Esophagus (tissue), 2 donors: ENCODE data around the gene RASAL2. TPM values are rescaled to one million over a fixed set of nuclear protein-coding genes. Genes with fewer than 3 reads are reported as not detected.
A peak's percentile ranks its signal among the peaks of the same experiment; 100 is the strongest.

Experiments used
- H3K27ac ChIP-seq, 2 donors: one replicate each; pipeline ENCODE4 v1.5.1; 2013; ENCODE audit warnings: low read depth in 2 of 2, mild to moderate bottlenecking in 2 of 2, inconsistent platforms in 1 of 2, low read length in 1 of 2, moderate library complexity in 1 of 2
- H3K27me3 ChIP-seq, 2 donors: one replicate each; pipeline ENCODE4 v1.6.1; 2013; ENCODE audit warnings: low read length in 2 of 2, control low read depth in 1 of 2, mild to moderate bottlenecking in 1 of 2; ENCODE audit not compliant: insufficient read depth in 2 of 2, control insufficient read depth in 1 of 2
- H3K36me3 ChIP-seq, 2 donors: one replicate each; pipeline ENCODE4 v1.6.1; 2013; ENCODE audit warnings: low read length in 1 of 2; ENCODE audit not compliant: control insufficient read depth in 2 of 2, insufficient read depth in 2 of 2
- H3K4me1 ChIP-seq, 2 donors: one replicate each; pipeline ENCODE4 v1.6.1; 2013; ENCODE audit warnings: low read length in 1 of 2; ENCODE audit not compliant: control insufficient read depth in 2 of 2, insufficient read depth in 2 of 2
- H3K4me3 ChIP-seq, 2 donors: one replicate each; pipeline ENCODE4 v1.5.1; 2013; ENCODE audit warnings: low read length in 2 of 2, mild to moderate bottlenecking in 2 of 2, low read depth in 1 of 2, moderate library complexity in 1 of 2
- H3K9me3 ChIP-seq, 2 donors: one replicate each; pipeline ENCODE4 v1.6.1; 2013; ENCODE audit warnings: mild to moderate bottlenecking in 2 of 2, low read depth in 1 of 2, low read length in 1 of 2, moderate library complexity in 1 of 2; ENCODE audit not compliant: control insufficient read depth in 2 of 2, insufficient read depth in 1 of 2
- WGBS, 2 donors: extraction: QIAGEN DNeasy Blood & Tissue Kit; methylation state at CpG; one replicate each; pipeline ENCODE4 v1.1.7; 2013; 5-methylcytosine and 5-hydroxymethylcytosine counted together
- polyA plus RNA-seq, 2 donors: library from polyadenylated mRNA; stranded (reverse); fragments of 200-250 nt; gene quantifications; one replicate each; pipeline ENCODE4 v1.2.3, GENCODE V29; 2013
- donor health status: healthy with polysubstance abuse.
- donor health status: Bipolar disorder and iron deficiency.

Gene RASAL2
- polyA plus RNA-seq, 2 donors: 13.3 to 14.3 TPM

DNA sequence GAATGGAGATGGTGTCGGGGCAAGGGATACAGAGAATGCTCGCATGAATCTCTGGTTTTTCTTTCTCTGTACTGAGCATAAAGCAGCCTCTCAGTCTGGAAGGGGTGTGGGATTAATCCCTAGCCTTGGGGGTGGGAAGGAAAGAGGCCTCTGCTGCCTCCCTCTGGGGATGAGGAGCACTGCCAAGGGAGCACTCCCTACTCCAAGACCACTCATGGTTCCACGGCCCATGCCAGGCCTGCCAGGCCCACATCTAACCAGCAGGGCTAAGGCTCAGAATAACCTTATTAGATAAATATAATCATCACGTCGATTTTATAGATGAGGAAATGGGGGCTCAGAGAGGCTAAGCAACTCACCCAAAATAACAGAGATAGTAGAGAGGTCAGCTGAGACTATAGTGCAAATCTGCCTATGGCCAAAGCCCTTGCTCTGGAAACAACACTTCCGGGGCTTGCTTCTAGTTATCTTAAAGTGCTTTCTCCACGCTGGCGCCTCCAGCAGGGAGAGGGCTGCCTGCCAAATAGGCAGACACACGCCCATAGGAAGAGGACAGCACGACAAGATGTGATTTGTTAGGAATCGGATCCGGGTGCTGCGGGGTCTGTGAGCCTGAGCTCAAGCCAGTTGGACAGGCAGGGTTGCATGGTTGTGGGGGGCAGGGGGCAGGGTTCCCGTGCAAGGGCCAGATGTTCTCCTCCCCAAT is 419.5 kb downstream of the RASAL2 start:
- 41 to 45% methylated on average over 14 of the region's 14 CpGs for WGBS, 2 donors
- Histone ChIP-seq H3K9me3 (no peaks in the 10 kb centered on the region), H3K4me3 (no peak overlapping the region), H3K27ac (no peak overlapping the region), H3K27me3 (no peaks in the 10 kb centered on the region), H3K36me3 (no peaks in the 10 kb centered on the region), H3K4me1 (peaks cover 0 to 3% of the 10 kb centered on the region in 2 donors)

DNA sequence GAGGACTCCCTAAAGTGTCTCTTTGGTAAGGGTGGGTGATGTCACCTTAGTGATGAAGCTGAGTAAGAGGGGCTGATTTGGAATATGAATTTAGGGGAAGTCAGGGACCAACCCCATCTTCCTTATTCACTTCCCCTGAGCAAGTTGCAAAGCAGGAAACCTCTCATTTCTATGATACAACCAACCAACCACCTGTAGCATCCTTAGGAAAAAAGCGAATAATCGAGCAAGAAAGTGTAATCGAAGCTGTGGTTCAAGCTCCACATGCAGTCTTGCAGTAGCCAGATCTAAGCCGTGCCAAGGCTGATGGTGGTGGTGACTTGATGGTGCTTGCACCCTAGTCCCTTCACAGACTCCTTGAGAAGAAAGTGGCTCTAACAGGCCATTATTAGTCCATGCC is 422.2 kb downstream of the RASAL2 start:
- H3K4me1 ChIP-seq: peaks cover 2 to 3% of the 10 kb centered on the region in 2 donors
- no peak overlapping the region for H3K4me3 ChIP-seq
- no peaks in the 10 kb centered on the region for H3K9me3 ChIP-seq
- 95 to 99% methylated on average over 4 of the region's 4 CpGs for WGBS, 2 donors
- H3K36me3 ChIP-seq: no peaks in the 10 kb centered on the region
- no peak overlapping the region for H3K27ac ChIP-seq
- H3K27me3 ChIP-seq: no peaks in the 10 kb centered on the region

DNA sequence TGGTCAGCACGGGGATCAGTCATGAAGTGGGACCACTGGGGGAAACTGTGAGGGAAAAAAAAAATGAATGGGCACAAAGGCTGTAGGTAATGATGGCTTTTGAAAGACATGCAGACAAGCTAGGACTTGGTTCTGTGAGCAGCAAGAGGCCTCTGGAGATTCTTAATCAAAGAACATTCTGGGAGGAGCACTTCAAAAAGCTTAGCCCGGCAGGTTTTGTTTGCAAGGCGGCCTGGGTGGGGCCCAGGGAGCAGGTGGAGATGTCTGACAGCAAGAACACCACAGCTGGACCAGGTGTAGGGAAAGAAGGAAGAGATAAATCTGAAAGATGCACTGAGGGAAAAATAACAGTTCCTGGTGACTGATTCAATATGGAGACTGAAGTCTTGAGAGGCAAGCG is 425.0 kb downstream of the RASAL2 start:
- Histone ChIP-seq H3K27ac (peak overlapping the region in 1 of 2 donors; percentile 59), H3K36me3 (no peaks in the 10 kb centered on the region), H3K4me1 (peaks cover 0 to 2% of the 10 kb centered on the region in 2 donors), H3K4me3 (no peak overlapping the region), H3K27me3 (no peaks in the 10 kb centered on the region), H3K9me3 (no peaks in the 10 kb centered on the region)
- WGBS, 2 donors: 46 to 53% methylated on average over 4 of the region's 4 CpGs

DNA sequence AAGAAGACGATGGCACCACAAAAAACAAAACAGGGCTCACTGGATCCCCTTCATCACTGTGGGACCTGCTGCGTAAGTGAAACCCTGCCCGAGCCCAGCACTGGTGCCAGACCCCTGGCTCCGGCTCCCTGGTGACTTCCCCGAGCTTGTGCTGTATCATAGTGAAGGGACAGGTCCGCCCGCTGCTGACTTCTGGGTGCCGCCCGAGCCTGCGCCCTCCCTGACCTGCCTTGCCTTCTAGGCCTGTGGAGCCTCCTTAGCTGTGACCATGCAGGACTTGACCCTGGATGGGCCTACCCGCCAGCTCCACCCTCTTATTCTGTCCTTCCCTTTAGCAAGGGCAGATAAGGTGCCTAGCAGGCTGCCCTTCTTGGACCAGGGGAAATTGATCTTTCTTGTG is 426.9 kb downstream of the RASAL2 start:
- H3K27ac ChIP-seq: no peak overlapping the region
- H3K36me3 ChIP-seq: no peaks in the 10 kb centered on the region
- no peaks in the 10 kb centered on the region for H3K9me3 ChIP-seq
- no peak overlapping the region for H3K4me3 ChIP-seq
- H3K4me1 ChIP-seq: peaks cover 0 to 2% of the 10 kb centered on the region in 2 donors
- no peaks in the 10 kb centered on the region for H3K27me3 ChIP-seq
- WGBS, 2 donors: 94 to 97% methylated on average over 11 of the region's 11 CpGs

DNA sequence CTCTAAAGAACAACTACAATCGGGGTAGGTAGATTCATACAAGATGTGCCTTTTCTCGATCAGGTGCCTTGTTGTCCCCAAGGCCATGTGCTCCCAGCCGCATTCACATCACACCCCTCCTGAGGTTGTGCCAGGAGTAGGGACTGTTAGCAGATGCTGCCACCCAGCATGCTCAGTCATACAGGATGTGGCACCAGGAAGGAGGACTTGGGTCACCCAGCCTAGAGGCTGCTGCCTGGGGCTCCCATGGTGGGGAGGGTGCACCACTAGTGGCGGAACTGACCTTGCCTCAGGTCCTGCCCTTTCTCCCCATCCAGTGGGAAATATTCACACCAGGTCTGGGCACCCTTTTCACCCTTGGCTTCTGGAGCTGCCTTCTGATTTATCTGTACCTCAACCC is 427.3 kb downstream of the RASAL2 start:
- Histone ChIP-seq H3K9me3 (no peaks in the 10 kb centered on the region), H3K4me3 (no peak overlapping the region), H3K36me3 (no peaks in the 10 kb centered on the region), H3K4me1 (peaks cover 0 to 2% of the 10 kb centered on the region in 2 donors), H3K27me3 (no peaks in the 10 kb centered on the region), H3K27ac (no peak overlapping the region)
- 92 to 96% methylated on average over 4 of the region's 4 CpGs for WGBS, 2 donors

DNA sequence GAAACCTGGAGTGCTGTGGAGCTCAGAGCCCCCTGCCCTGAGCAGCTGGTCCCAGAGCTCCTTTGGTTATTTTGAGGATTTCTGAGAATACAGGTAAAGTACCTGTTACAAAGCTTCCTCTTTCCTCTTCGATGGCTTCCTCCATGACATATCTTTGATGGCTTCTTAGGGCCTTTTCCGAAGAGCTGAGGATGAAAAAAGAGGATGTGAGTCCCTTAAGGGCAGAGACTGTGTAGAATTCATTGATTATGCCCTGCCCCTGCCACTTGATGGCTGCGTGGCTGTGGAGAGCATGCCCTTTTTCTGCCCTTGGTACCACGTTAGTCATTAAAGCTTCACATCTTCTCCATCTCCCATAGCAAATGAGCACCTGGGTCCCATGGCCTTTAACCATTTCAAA is 433.2 kb downstream of the RASAL2 start:
- Histone ChIP-seq H3K36me3 (no peaks in the 10 kb centered on the region), H3K27ac (no peak overlapping the region), H3K4me1 (peaks cover 3 to 5% of the 10 kb centered on the region in 2 donors), H3K9me3 (no peaks in the 10 kb centered on the region), H3K27me3 (no peaks in the 10 kb centered on the region), H3K4me3 (no peak overlapping the region)
- WGBS, 2 donors: 87 to 92% methylated on average over 4 of the region's 4 CpGs

DNA sequence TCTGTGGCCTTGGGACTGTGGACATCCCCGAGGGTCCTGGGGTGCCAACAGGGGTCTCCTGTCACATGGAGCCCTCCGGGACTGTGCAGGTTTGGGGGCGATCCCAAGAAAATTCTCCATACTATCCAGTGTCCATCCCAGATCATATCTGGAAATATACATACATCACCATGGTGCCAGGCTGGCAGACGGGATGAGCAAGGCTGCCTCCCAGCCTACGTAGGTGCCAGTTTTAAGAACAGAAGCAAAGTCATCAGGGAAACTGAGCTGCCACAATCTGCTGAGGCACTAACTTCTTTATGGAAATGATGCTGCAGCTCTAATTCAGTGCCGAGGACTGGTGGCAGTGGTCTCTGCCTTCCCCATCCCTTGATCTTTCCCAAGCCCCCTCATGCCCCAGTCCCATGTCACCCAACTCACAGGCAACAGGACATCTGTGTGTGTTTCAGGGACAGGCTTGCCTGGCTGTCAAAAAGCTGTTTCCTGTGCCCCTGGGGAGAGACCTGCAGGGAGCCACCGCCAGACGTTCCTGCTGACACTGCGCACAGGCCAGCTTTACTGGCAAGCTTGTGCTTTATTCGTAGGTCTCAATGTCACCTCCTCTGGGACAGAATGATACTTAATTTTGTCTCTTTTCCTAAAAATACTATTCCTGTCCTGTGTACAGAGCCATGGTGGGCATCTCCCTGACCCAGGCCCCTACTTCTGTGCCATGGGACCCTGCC is 434.5 kb downstream of the RASAL2 start:
- H3K36me3 ChIP-seq: no peaks in the 10 kb centered on the region
- no peaks in the 10 kb centered on the region for H3K27me3 ChIP-seq
- H3K4me1 ChIP-seq: peaks cover 3 to 5% of the 10 kb centered on the region in 2 donors
- H3K27ac ChIP-seq: no peak overlapping the region
- H3K4me3 ChIP-seq: no peak overlapping the region
- WGBS, 2 donors: 87% methylated on average over 10 of the region's 10 CpGs
- H3K9me3 ChIP-seq: no peaks in the 10 kb centered on the region

DNA sequence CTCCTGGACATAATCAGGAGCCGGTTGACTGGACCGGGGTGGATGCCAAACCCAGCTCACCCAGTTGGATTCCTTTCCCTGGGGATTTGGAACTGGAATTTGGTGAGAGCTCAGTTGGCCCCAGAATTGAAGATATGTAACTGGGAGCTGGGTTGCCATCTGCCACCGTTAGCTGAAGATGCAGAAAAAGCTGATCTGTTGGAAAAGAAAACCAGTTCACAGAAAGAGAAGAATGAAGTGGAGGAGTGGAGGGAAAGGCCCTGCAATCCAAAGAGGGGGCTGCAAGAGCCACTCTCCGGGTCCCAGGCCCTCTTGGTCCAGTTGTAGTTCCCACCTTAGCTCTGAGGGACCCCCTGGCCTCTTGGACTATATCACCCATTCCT is 435.0 kb downstream of the RASAL2 start:
- WGBS, 2 donors: 80 to 87% methylated on average over 4 of the region's 4 CpGs
- Histone ChIP-seq H3K4me1 (peaks cover 3 to 5% of the 10 kb centered on the region in 2 donors), H3K27ac (no peak overlapping the region), H3K9me3 (no peaks in the 10 kb centered on the region), H3K4me3 (no peak overlapping the region), H3K36me3 (no peaks in the 10 kb centered on the region), H3K27me3 (no peaks in the 10 kb centered on the region)

DNA sequence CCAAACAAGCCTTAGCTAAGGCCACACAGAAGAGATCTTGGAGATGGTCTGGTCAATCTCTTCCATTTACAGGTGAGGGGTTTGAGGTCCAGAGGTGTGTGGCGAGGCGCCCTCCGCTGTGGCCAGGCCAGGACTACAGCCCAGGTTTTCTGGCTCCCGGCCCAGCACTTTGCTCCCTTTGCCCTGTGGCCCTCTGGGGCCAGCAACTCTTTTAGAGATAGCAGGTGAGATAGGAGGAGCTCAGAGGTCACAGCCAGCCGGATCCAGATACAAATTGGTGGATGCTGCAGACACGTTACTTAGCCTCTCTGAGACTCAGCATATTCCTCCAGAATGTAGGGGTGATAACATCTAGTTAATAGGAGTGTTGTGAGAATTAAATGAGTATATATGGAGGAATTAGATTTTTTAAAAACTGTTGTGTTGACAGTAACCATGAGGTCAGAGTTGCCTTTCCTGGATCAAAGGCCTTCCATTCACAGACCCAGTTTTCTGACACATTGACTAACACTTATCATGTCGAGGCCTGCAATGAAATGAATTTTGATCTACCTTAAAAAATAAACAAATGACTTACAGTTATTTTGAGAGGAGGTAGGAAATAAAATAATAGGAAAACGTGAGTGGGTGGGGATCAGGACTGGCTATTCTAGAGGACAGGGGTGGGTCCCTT is 435.6 kb downstream of the RASAL2 start:
- H3K27ac ChIP-seq: no peak overlapping the region
- no peaks in the 10 kb centered on the region for H3K27me3 ChIP-seq
- H3K4me1 ChIP-seq: peaks cover 3 to 5% of the 10 kb centered on the region in 2 donors
- H3K36me3 ChIP-seq: no peaks in the 10 kb centered on the region
- 77 to 82% methylated on average over 8 of the region's 8 CpGs for WGBS, 2 donors
- H3K9me3 ChIP-seq: no peaks in the 10 kb centered on the region
- no peak overlapping the region for H3K4me3 ChIP-seq
